ENCODE measurements around the gene NKX6-1. TPM values are rescaled to one million over a fixed set of nuclear protein-coding genes. Genes with fewer than 3 reads are reported as not detected.

Gene NKX6-1
- total and polyA plus RNA-seq, 9 of the 15 experiments (the other 6 are each of a cell fraction or from before 2014, with no cell fraction given) = not detected

GRCh38 chr4:84498203-84498934 is 723 bp downstream of the NKX6-1 start:
- peaks cover 0 to 27% of the 10 kb centered on the region in 2 experiments; a peak in 2 of 5 replicates for H3K4me1 ChIP-seq (replicated peaks in 1 of 2; ENCODE audit: control insufficient read depth in 2 of 2, insufficient read depth in 2 of 2, low read length in 2 of 2)
- H3K9me1 ChIP-seq (ENCODE audit: control insufficient read depth, insufficient read depth, low read length) = no peaks in the 10 kb centered on the region
- ChIA-PET POLR2A (no interaction called here), CTCF (ENCODE audit: low intra/inter-chr PET ratio) (no interaction called here)
- in situ Hi-C loops (cut with MboI) (no loop called here), intact Hi-C loops (cut with micrococcal nuclease) (no loop called here)
- no peaks in the 10 kb centered on the region for H4K20me1 ChIP-seq (replicated peaks; ENCODE audit: control insufficient read depth, insufficient read depth, low read length)
- DNase-seq (ENCODE audit: extremely low read depth in 1 of 4, low spot score in 3 of 4) (no peak), ATAC-seq (no peak), FAIRE-seq (no peak)
- H3K27ac ChIP-seq (ENCODE audit: extremely low read depth, low read depth, low read length) = no peak overlapping the region
- peaks cover 48 to 71% of the 10 kb centered on the region in 2 experiments for H3K27me3 ChIP-seq (ENCODE audit: control insufficient read depth in 2 of 2, insufficient read depth in 2 of 2, low read length in 2 of 2)
- H3K36me3 ChIP-seq (ENCODE audit: control insufficient read depth, insufficient read depth, low read length) = no peaks in the 10 kb centered on the region
- no peak overlapping the region for H3K4me2 ChIP-seq (ENCODE audit: insufficient read depth, low read length)
- H2AFZ ChIP-seq (ENCODE audit: low read depth, low read length) = no peak overlapping the region
- no peaks in the 10 kb centered on the region for H3K79me2 ChIP-seq (ENCODE audit: control insufficient read depth, insufficient read depth, low read length)
- no peak overlapping the region for H3K4me3 ChIP-seq
- H3K9me3 ChIP-seq (replicated peaks; ENCODE audit: control insufficient read depth, insufficient read depth, low read depth, low read length) = no peaks in the 10 kb centered on the region
- no peak overlapping the region for H3K9ac ChIP-seq (ENCODE audit: insufficient read depth in 1 of 2, low read depth in 2 of 2, low read length in 2 of 2)
- no TSS peak for BruUV-seq (replicated peaks)
- 27% methylated on average over 34 of the region's 63 CpGs for WGBS (ENCODE audit: insufficient coverage, low coverage, missing lambda C conversion rate)
- no peak for TF ChIP-seq PCBP1 (IDR thresholded peaks at IDR 0.05; ENCODE audit: low read depth, low read length, poor library complexity, severe bottlenecking)
- TF ChIP-seq NELFE (IDR thresholded peaks at IDR 0.05; ENCODE audit: insufficient read depth, insufficient read length) = no peak
- no peak for TF ChIP-seq ERF (CRISPR knock-in tag; IDR thresholded peaks at IDR 0.05)
- no peak for TF ChIP-seq BRF2 (IDR thresholded peaks at IDR 0.05; ENCODE audit: borderline replicate concordance, insufficient read depth, insufficient read length)
- TF ChIP-seq USF1 (CRISPR knock-in tag; IDR thresholded peaks at IDR 0.05) = no peak
- no peak for TF ChIP-seq ZNF311 (CRISPR knock-in tag; IDR thresholded peaks at IDR 0.05)
- no peak for TF ChIP-seq TARDBP (IDR thresholded peaks at IDR 0.05)
- TF ChIP-seq SMC3 (conservative IDR thresholded peaks at IDR 0.05; ENCODE audit: insufficient read depth, low read depth, low read length) = no peak
- TF ChIP-seq PCBP2 (IDR thresholded peaks at IDR 0.05; ENCODE audit: low read depth, low read length, poor library complexity, severe bottlenecking) = no peak
- TF ChIP-seq RREB1 (CRISPR knock-in tag; IDR thresholded peaks at IDR 0.05) = no peak
- TF ChIP-seq TRIM25 (IDR thresholded peaks at IDR 0.05; ENCODE audit: borderline replicate concordance) = no peak
- TF ChIP-seq ELF4 (CRISPR knock-in tag; IDR thresholded peaks at IDR 0.05) = no peak
